Hepatocyte (in vitro differentiated cells): ENCODE measurements around the gene TMEM135. TPM values are rescaled to one million over a fixed set of nuclear protein-coding genes. Genes with fewer than 3 reads are reported as not detected.

Experiments used
- DNase-seq: peaks from one replicate; pipeline ENCODE4 v3.0.0-alpha.2; 2016; ENCODE audit warnings: low spot score
- H2AFZ ChIP-seq: fragments of 200-600 bp; sonication (generic); 2 replicates; pipeline ENCODE4 v1.6.0; 2016; ENCODE audit warnings: antibody characterized with exemption, mild to moderate bottlenecking
- H3K27ac ChIP-seq: fragments of 200-600 bp; sonication (generic); 2 replicates; pipeline ENCODE4 v1.5.1; 2016; ENCODE audit warnings: mild to moderate bottlenecking
- H3K27me3 ChIP-seq: fragments of 200-600 bp; sonication (generic); 2 replicates; pipeline ENCODE4 v1.6.1; 2016
- H3K36me3 ChIP-seq: fragments of 200-600 bp; sonication (generic); replicated peaks from 2 replicates; pipeline ENCODE4 v1.5.1; 2016; ENCODE audit warnings: low read depth; ENCODE audit not compliant: insufficient read depth
- H3K4me1 ChIP-seq: fragments of 200-600 bp; sonication (generic); 2 replicates; pipeline ENCODE4 v1.5.1; 2016; ENCODE audit warnings: mild to moderate bottlenecking, moderate library complexity; ENCODE audit not compliant: insufficient read depth
- H3K4me2 ChIP-seq: fragments of 200-600 bp; sonication (generic); 2 replicates; pipeline ENCODE4 v1.6.0; 2016
- H3K4me3 ChIP-seq: fragments of 200-600 bp; sonication (generic); 2 replicates; pipeline ENCODE4 v1.5.1; 2016; ENCODE audit warnings: mild to moderate bottlenecking
- H3K79me2 ChIP-seq: fragments of 200-600 bp; sonication (generic); 2 replicates; pipeline ENCODE4 v1.6.0; 2017; ENCODE audit warnings: mild to moderate bottlenecking
- H3K9me2 ChIP-seq: fragments of 200-600 bp; sonication (generic); replicated peaks from 2 replicates; pipeline ENCODE4 v1.6.0; 2017; ENCODE audit warnings: mild to moderate bottlenecking; ENCODE audit not compliant: insufficient read depth
- H3K9me3 ChIP-seq: fragments of 200-600 bp; sonication (generic); 2 replicates; pipeline ENCODE4 v1.5.1; 2016; ENCODE audit warnings: low read depth, mild to moderate bottlenecking
- H4K20me1 ChIP-seq: fragments of 200-600 bp; sonication (generic); 2 replicates; pipeline ENCODE4 v1.6.0; 2016; ENCODE audit warnings: mild to moderate bottlenecking; ENCODE audit not compliant: insufficient read depth, poor library complexity, severe bottlenecking
- EZH2 ChIP-seq: fragments of 200-600 bp; sonication (generic); IDR thresholded peaks from 2 replicates; pipeline ENCODE4 v1.6.1; 2016; ENCODE audit warnings: antibody characterized with exemption, mild to moderate bottlenecking, borderline replicate concordance
- EZH2phosphoT487 ChIP-seq: fragments of 200-600 bp; sonication (generic); IDR thresholded peaks from one replicate; pipeline ENCODE4 v1.6.1; 2018; ENCODE audit warnings: antibody characterized with exemption, mild to moderate bottlenecking, low read depth, moderate library complexity; ENCODE audit not compliant: unreplicated experiment, severe bottlenecking
- WGBS: methylation state at CpG from one replicate; pipeline ENCODE4 v1.1.6; 2016; ENCODE audit warnings: low lambda C conversion rate; ENCODE audit errors: missing lambda C conversion rate; 5-methylcytosine and 5-hydroxymethylcytosine counted together
- polyA plus RNA-seq: library from polyadenylated mRNA; unstranded; fragments of >200 nt; fragmentation: Nextera tagmentation; extraction: Ambion mirVana; gene quantifications from 2 replicates; pipeline ENCODE4 v1.2.1, GENCODE V29; 2016
- total RNA-seq: library from RNA; depleted of rRNA; stranded (reverse); fragments of >200 nt; gene quantifications from 2 replicates; pipeline ENCODE4 v1.2.3, GENCODE V29; 2014
- TF ChIP-seq, protein P1 (sequence below): fragments of 200-600 bp; sonication (generic); IDR thresholded peaks from 2 replicates; pipeline ENCODE4 v1.5.1; 2016; ENCODE audit warnings: antibody characterized with exemption, mild to moderate bottlenecking; ENCODE audit not compliant: poor library complexity

TMEM135 gene
- total and polyA plus RNA-seq, 2 experiments from 2014 or later: 26.7 to 52.0 TPM

DNA sequence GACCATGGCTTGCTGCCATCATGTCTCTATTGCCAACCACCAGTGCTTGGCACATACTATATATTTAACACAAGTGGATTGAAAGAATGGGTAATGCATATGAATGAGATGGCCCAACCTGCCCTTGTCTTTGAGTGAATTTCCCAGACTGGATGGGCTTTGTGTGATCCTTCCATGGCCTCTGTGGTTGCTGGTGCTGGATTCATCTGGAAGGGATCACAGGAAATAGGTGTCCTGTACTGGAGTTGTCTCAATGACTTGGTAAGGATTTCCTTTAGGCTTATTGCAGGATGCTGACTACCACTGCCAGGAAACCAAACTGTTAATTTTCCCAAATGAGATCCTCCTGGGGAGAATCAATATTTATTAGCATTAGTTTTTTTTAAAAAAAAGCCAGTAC, 328.6 kb downstream of the TMEM135 start:
- Histone ChIP-seq H3K27me3 (no peaks in the 10 kb centered on the region), H3K9me3 (no peaks in the 10 kb centered on the region), H3K4me1 (no peaks in the 10 kb centered on the region), H3K4me3 (no peak overlapping the region), H3K9me2 (no peaks in the 10 kb centered on the region), H3K27ac (no peak overlapping the region), H3K79me2 (no peaks in the 10 kb centered on the region), H2AFZ (no peak overlapping the region), H3K36me3 (no peaks in the 10 kb centered on the region), H4K20me1 (no peaks in the 10 kb centered on the region), H3K4me2 (no peak overlapping the region)
- DNase-seq: no peak
- TF ChIP-seq EZH2phosphoT487 (no peak), EZH2 (no peak)
- TF ChIP-seq, protein P1, sequence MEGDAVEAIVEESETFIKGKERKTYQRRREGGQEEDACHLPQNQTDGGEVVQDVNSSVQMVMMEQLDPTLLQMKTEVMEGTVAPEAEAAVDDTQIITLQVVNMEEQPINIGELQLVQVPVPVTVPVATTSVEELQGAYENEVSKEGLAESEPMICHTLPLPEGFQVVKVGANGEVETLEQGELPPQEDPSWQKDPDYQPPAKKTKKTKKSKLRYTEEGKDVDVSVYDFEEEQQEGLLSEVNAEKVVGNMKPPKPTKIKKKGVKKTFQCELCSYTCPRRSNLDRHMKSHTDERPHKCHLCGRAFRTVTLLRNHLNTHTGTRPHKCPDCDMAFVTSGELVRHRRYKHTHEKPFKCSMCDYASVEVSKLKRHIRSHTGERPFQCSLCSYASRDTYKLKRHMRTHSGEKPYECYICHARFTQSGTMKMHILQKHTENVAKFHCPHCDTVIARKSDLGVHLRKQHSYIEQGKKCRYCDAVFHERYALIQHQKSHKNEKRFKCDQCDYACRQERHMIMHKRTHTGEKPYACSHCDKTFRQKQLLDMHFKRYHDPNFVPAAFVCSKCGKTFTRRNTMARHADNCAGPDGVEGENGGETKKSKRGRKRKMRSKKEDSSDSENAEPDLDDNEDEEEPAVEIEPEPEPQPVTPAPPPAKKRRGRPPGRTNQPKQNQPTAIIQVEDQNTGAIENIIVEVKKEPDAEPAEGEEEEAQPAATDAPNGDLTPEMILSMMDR: no peak

GRCh38 chr11:87366763-87367405, 329.1 kb downstream of the TMEM135 start:
- no peaks in the 10 kb centered on the region for H3K36me3 ChIP-seq
- H3K4me2 ChIP-seq: no peak overlapping the region
- no peaks in the 10 kb centered on the region for H3K27me3 ChIP-seq
- DNase-seq: no peak
- H3K9me2 ChIP-seq: no peaks in the 10 kb centered on the region
- no peaks in the 10 kb centered on the region for H4K20me1 ChIP-seq
- no peaks in the 10 kb centered on the region for H3K79me2 ChIP-seq
- H3K27ac ChIP-seq: no peak overlapping the region
- TF ChIP-seq EZH2 (no peak), EZH2phosphoT487 (no peak)
- TF ChIP-seq, protein P1: no peak
- no peak overlapping the region for H3K4me3 ChIP-seq
- WGBS: 89% methylated on average over 2 of the region's 2 CpGs
- no peaks in the 10 kb centered on the region for H3K9me3 ChIP-seq
- H2AFZ ChIP-seq: no peak overlapping the region
- H3K4me1 ChIP-seq: no peaks in the 10 kb centered on the region

DNA sequence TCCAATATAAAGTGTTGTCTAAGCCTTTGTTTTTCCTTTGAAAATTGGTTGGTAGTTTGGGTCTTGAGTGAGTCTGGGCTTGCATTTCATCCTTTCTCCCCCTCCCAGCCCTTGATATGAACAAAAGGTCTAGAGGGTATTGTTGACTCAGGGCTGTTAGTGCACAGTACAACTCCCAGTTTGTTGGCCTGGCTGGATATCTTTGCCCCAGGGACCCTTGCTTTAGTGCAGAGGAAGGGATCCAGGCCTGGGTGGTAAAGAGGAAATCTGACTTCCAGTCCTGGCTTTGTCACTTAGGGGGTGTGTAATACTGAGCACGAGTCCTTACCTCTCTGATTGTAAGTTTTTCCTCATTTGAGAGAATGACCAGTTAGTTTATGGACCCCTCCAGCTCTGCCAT, 330.4 kb downstream of the TMEM135 start:
- no peaks in the 10 kb centered on the region for H3K9me3 ChIP-seq
- H4K20me1 ChIP-seq: no peaks in the 10 kb centered on the region
- H3K4me3 ChIP-seq: no peak overlapping the region
- TF ChIP-seq EZH2 (no peak), EZH2phosphoT487 (no peak)
- TF ChIP-seq, protein P1: no peak
- 71% methylated on average over 1 of the region's 1 CpG for WGBS
- no peaks in the 10 kb centered on the region for H3K79me2 ChIP-seq
- no peak overlapping the region for H3K4me2 ChIP-seq
- no peaks in the 10 kb centered on the region for H3K36me3 ChIP-seq
- no peak overlapping the region for H3K27ac ChIP-seq
- no peak for DNase-seq
- H3K9me2 ChIP-seq: no peaks in the 10 kb centered on the region
- no peaks in the 10 kb centered on the region for H3K27me3 ChIP-seq
- no peaks in the 10 kb centered on the region for H3K4me1 ChIP-seq
- no peak overlapping the region for H2AFZ ChIP-seq
